G401 (cell line): ENCODE data around the gene KRTAP4-3. TPM values are rescaled to one million over a fixed set of nuclear protein-coding genes. Genes with fewer than 3 reads are reported as not detected.
"Not testable (repeated sequence)": the region's sequence is repeated elsewhere in the genome, so short reads cannot be mapped to it uniquely, and the experiment has no call there.

Source experiments
- DNase-seq: peaks from one replicate; pipeline ENCODE4 v3.0.0-alpha.2; 2015; ENCODE audit warnings: low spot score
- in situ Hi-C: cut with HindIII; loops from 2 replicates; pipeline ENCODE4 v1.10.0; 2016; ENCODE audit warnings: low sequenced_read_pairs, mixed read lengths
- total RNA-seq: library from RNA; depleted of rRNA; stranded (reverse); fragments of >200 nt; shearing (Covaris generic); gene quantifications from 2 replicates; pipeline ENCODE4 v1.2.3, GENCODE V29; 2014; rRNA removed

Gene KRTAP4-3
- total RNA-seq, 1 experiment from 2014 or later = not detected

DNA sequence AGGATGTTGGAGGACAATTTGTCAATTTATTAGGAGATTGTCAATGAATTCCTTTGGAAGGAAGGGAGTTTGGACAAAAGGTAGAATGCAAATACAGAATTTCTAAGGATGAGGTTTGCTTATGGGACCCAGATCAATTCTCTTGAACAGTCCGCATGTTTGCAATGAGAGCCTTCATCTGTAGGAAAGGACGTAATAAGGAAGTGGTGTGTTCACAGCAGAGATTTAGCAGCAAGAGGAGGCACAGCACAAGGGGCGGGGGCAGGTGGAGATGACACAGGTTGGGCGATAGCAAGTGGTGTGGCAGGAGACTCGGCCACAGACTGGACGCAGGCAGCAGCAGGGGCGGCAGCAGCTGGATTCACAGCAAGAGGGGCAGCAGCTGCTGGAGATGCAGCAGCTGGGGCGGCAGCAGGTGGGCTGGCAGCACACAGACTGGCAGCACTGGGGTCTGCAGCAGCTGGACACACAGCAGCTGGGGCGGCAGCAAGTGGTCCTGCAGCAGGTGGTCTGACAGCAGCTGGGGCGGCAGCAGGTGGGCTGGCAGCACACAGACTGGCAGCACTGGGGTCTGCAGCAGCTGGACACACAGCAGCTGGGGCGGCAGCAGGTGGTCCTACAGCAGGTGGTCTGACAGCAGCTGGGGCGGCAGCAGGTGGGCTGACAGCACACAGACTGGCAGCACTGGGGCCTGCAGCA, 44.6 kb downstream of the KRTAP4-3 start:
- in situ Hi-C loops, DNase-seq: not testable (repeated sequence)

DNA sequence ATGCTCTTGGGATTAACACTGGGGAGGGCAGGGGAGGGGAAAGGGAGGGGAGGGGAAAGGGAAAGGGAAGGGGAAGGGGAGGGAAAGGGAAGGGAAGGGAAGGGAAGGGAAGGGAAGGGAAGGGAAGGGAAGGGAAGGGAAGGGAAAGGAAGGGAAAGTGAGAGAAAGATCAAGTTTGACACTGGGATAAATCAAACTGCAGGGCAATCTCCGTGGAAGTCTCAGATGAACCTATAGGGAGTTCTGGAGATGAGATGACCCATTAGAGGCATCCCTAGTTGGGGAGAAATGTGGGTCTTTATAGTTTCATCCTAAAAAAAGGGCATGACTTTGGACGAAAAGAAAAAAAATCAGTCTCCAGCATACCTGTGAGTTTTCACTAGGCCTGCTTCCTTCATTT, 46.3 kb downstream of the KRTAP4-3 start:
- no peak for DNase-seq
- in situ Hi-C loops = no loop called here

DNA sequence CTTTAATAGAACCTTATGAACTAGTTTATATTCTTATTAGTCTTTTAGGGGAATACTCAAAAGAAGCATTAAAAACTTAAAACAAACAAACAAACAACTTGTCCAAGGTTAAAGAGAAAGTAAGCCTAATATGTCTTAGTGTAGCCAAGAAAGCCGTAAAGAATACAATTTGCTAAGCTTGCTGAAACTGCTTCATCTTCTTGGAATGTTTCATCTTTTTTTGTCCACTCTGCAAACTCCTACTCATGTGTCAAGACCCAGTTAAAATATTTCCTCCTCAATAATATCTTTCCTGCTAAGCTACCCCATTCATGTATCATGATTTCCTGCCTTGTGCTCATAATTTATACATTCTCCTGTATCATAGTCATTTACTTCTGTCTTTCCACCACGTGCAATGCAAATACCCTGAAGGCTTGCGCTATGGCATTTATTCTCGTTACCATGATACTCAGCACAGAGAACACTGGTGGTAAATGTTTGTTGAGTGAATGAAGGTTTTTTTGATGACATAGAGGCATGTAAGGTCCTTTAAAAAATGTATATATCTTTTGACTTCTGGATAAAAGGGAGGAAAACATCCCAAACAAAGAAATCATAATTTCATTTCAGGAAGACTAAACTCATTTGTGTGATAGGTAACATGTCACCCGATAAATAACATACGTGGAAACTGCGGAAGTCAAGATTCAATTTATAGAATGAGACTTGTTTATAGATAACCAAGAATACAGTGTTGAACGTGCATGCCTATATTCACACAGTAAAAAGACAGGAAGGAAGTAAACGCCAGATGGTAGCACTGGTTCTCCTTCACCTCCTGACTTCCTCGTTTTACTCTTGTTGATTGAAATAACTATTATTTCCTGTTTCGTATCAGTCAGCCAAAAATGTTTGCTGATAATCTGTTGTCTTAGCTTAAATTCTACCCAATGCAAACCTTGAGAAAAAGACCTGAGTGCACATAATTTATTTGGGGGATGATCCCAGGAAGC, 48.0 kb downstream of the KRTAP4-3 start:
- DNase-seq, in situ Hi-C loops: not testable (repeated sequence)

- DNase-seq = no peak
- in situ Hi-C loops = no loop called here
These were observed 49.3 kb downstream of the KRTAP4-3 start for GRCh38 chr17:41118721-41119120.

DNA sequence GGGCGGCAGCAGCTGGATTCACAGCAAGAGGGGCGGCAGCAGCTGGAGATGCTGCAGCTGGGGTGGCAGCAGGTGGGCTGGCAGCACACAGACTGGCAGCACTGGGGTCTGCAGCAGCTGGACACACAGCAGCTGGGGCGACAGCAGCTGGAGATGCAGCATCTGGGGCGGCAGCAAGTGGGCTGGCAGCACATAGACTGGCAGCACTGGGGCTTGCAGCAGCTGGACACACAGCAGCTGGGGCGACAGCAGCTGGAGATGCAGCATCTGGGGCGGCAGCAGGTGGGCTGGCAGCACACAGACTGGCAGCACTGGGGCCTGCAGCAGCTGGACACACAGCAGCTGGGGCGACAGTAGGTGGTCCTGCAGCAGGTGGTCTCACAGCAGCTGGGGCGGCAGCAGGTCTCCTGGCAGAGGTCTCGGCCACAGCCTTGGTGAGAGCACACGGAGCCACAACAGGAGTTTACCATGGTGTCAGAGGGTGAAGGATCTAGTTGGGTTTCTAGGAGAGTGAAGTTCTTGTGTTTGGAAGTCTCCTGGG, 50.1 kb downstream of the KRTAP4-3 start, which contains the start of gene KRTAP4-11:
Gene KRTAP4-11, minus strand, starts transcription at position 528 of the 541 bp plus-strand sequence. Its CDS starts 58 bp downstream, at position 470.
- DNase-seq, in situ Hi-C loops: not testable (repeated sequence)

Other genes starting within 250 kb of the KRTAP4-3 start
- not detected in 2 replicates for gene KRT23, start 230.6 kb downstream of the KRTAP4-3 start, total RNA-seq
- not detected in 2 replicates for gene KRT39, start 201.3 kb downstream of the KRTAP4-3 start, total RNA-seq
- not detected in 2 replicates for gene KRT40, start 183.9 kb downstream of the KRTAP4-3 start, total RNA-seq
- gene KRTAP3-3, start 174.1 kb downstream of the KRTAP4-3 start, total RNA-seq = not detected in 2 replicates
- not detected in 2 replicates for gene KRTAP3-2, start 168.3 kb downstream of the KRTAP4-3 start, total RNA-seq
- gene KRTAP3-1, start 159.1 kb downstream of the KRTAP4-3 start, total RNA-seq = not detected in 2 replicates
- not detected in 2 replicates for gene KRTAP1-5, start 141.0 kb downstream of the KRTAP4-3 start, total RNA-seq
- gene KRTAP1-4, start 138.0 kb downstream of the KRTAP4-3 start, total RNA-seq = not detected in 2 replicates
- gene KRTAP1-3, start 133.3 kb downstream of the KRTAP4-3 start, total RNA-seq = not detected in 2 replicates
- gene KRTAP1-1, start 126.8 kb downstream of the KRTAP4-3 start, total RNA-seq = not detected in 2 replicates
- not detected in 2 replicates for gene KRTAP2-1, start 120.9 kb downstream of the KRTAP4-3 start, total RNA-seq
- gene KRTAP2-2, start 113.0 kb downstream of the KRTAP4-3 start, total RNA-seq = not detected in 2 replicates
- gene KRTAP2-3, start 108.1 kb downstream of the KRTAP4-3 start, total RNA-seq = not detected in 2 replicates
- gene KRTAP2-4, start 102.3 kb downstream of the KRTAP4-3 start, total RNA-seq = not detected in 2 replicates
- gene KRTAP4-7, start 84.1 kb downstream of the KRTAP4-3 start, total RNA-seq = not detected in 2 replicates
- gene KRTAP4-8, start 70.1 kb downstream of the KRTAP4-3 start, total RNA-seq = not detected in 2 replicates
- not detected in 2 replicates for gene KRTAP4-16, start 66.0 kb downstream of the KRTAP4-3 start, total RNA-seq
- not detected in 2 replicates for gene KRTAP4-9, start 62.8 kb downstream of the KRTAP4-3 start, total RNA-seq
- not detected in 2 replicates for gene KRTAP4-11, start 49.8 kb downstream of the KRTAP4-3 start, total RNA-seq
- not detected in 2 replicates for gene KRTAP4-12, start 44.0 kb downstream of the KRTAP4-3 start, total RNA-seq
- not detected in 2 replicates for gene KRTAP4-6, start 27.7 kb downstream of the KRTAP4-3 start, total RNA-seq
- not detected in 2 replicates for gene KRTAP4-5, start 18.4 kb downstream of the KRTAP4-3 start, total RNA-seq
- gene KRTAP4-4, start 7.5 kb downstream of the KRTAP4-3 start, total RNA-seq = not detected in 2 replicates
- gene KRTAP4-2, start 10.0 kb upstream of the KRTAP4-3 start, total RNA-seq = not detected in 2 replicates
- not detected in 2 replicates for gene KRTAP4-1, start 16.7 kb upstream of the KRTAP4-3 start, total RNA-seq
- not detected in 2 replicates for gene KRTAP9-1, start 21.7 kb upstream of the KRTAP4-3 start, total RNA-seq
- gene KRTAP9-2, start 58.4 kb upstream of the KRTAP4-3 start, total RNA-seq = not detected in 2 replicates
- gene KRTAP9-3, start 64.2 kb upstream of the KRTAP4-3 start, total RNA-seq = not detected in 2 replicates
- not detected in 2 replicates for gene KRTAP9-8, start 69.8 kb upstream of the KRTAP4-3 start, total RNA-seq
- gene KRTAP9-4, start 81.5 kb upstream of the KRTAP4-3 start, total RNA-seq = not detected in 2 replicates
- not detected in 2 replicates for gene KRTAP9-9, start 87.2 kb upstream of the KRTAP4-3 start, total RNA-seq
- gene KRTAP9-6, start 97.2 kb upstream of the KRTAP4-3 start, total RNA-seq = not detected in 2 replicates
- gene KRTAP9-7, start 107.5 kb upstream of the KRTAP4-3 start, total RNA-seq = not detected in 2 replicates
- not detected in 2 replicates for gene KRTAP29-1, start 134.6 kb upstream of the KRTAP4-3 start, total RNA-seq
- not detected in 2 replicates for gene KRTAP16-1, start 141.1 kb upstream of the KRTAP4-3 start, total RNA-seq
- not detected in 2 replicates for gene KRTAP17-1, start 147.5 kb upstream of the KRTAP4-3 start, total RNA-seq
- gene KRT33A, start 182.6 kb upstream of the KRTAP4-3 start, total RNA-seq = not detected in 2 replicates
- not detected in 2 replicates for gene KRT33B, start 201.6 kb upstream of the KRTAP4-3 start, total RNA-seq
- gene KRT34, start 214.1 kb upstream of the KRTAP4-3 start, total RNA-seq = not detected in 2 replicates
- gene KRT31, start 229.4 kb upstream of the KRTAP4-3 start, total RNA-seq = not detected in 2 replicates